ENCODE results near the gene RND3.

DNA sequence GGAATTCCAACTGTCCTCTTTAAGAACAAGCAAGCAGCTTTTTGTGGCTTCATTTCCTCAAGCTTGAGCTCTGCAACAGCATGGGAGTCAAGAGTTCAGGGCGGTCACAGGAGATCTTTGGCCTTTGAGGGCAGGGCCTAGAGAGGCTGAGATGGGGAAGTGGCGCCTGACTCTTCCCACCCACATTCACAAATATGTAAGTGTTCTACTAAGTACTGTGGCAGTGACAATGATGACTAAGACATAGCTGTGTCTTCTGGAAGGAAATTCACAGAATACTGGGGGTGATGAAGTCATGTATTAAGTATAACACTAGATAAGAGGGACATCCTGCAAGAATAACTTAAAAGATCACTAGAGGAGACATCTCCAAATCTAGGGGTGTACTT, 15.0 kb downstream of the RND3 start:
- TF ChIP-seq EZH2 (IDR thresholded peaks at IDR 0.05; ENCODE audit: insufficient read depth, poor library complexity, severe bottlenecking) (no peak), EZH2phosphoT487 (IDR thresholded peaks at IDR 0.05; ENCODE audit: insufficient read depth, low read depth) (no peak)
